ENCODE measurements around the gene GRK5. TPM values are rescaled to one million over a fixed set of nuclear protein-coding genes. Genes with fewer than 3 reads are reported as not detected.

Gene GRK5
- total and polyA plus RNA-seq, 5 donors: 31.3 to 89.9 (median 57.6) TPM

- ATAC-seq (peak; percentile 59 to 64), DNase-seq (peak; percentile 65 to 79 (median 78))
- 54% methylated on average over 11 of the region's 11 CpGs for WGBS
- H3K4me3 ChIP-seq (ENCODE audit: low read length): no peak overlapping the region
- H3K4me1 ChIP-seq (ENCODE audit: control insufficient read depth, insufficient read depth, low read length): no peaks in the 10 kb centered on the region
- no peaks in the 10 kb centered on the region for H3K9me3 ChIP-seq (ENCODE audit: control insufficient read depth, low read length)
- H3K27ac ChIP-seq (ENCODE audit: low read length): no peak overlapping the region
- intact Hi-C loops (cut with DNase I): no loop called here
- H3K27me3 ChIP-seq (ENCODE audit: control insufficient read depth, insufficient read depth): no peaks in the 10 kb centered on the region
Measured at GRCh38 chr10:119421891-119422681, 214.7 kb downstream of the GRK5 start.

- Histone ChIP-seq H3K9me3 (ENCODE audit: control insufficient read depth, low read length) (no peaks in the 10 kb centered on the region), H3K27ac (ENCODE audit: low read length) (no peak overlapping the region), H3K27me3 (ENCODE audit: control insufficient read depth, insufficient read depth) (no peaks in the 10 kb centered on the region), H3K4me3 (ENCODE audit: low read length) (no peak overlapping the region), H3K4me1 (ENCODE audit: control insufficient read depth, insufficient read depth, low read length) (no peaks in the 10 kb centered on the region)
- intact Hi-C loops (cut with DNase I): no loop called here
- DNase-seq (peak in 1 of 3 donors; percentile 44), ATAC-seq (no peak)
- 86% methylated on average over 12 of the region's 12 CpGs for WGBS
Measured at GRCh38 chr10:119422682-119423509, 215.5 kb downstream of the GRK5 start.

GRCh38 chr10:119423510-119424257 is 216.3 kb downstream of the GRK5 start:
- Histone ChIP-seq H3K27me3 (ENCODE audit: control insufficient read depth, insufficient read depth) (no peaks in the 10 kb centered on the region), H3K9me3 (ENCODE audit: control insufficient read depth, low read length) (no peaks in the 10 kb centered on the region), H3K4me1 (ENCODE audit: control insufficient read depth, insufficient read depth, low read length) (no peaks in the 10 kb centered on the region), H3K27ac (ENCODE audit: low read length) (no peak overlapping the region), H3K4me3 (ENCODE audit: low read length) (no peak overlapping the region)
- 70% methylated on average over 7 of the region's 7 CpGs for WGBS
- DNase-seq (peak in 1 of 3 donors; percentile 35), ATAC-seq (no peak)
- intact Hi-C loops (cut with DNase I): no loop called here

GRCh38 chr10:119424258-119424975 is 217.0 kb downstream of the GRK5 start:
- no peaks in the 10 kb centered on the region for H3K9me3 ChIP-seq (ENCODE audit: control insufficient read depth, low read length)
- WGBS: 73% methylated on average over 6 of the region's 6 CpGs
- H3K4me1 ChIP-seq (ENCODE audit: control insufficient read depth, insufficient read depth, low read length): no peaks in the 10 kb centered on the region
- ATAC-seq (no peak), DNase-seq (peak in 1 of 3 donors; percentile 49)
- intact Hi-C loops (cut with DNase I): no loop called here
- H3K27me3 ChIP-seq (ENCODE audit: control insufficient read depth, insufficient read depth): no peaks in the 10 kb centered on the region
- no peak overlapping the region for H3K4me3 ChIP-seq (ENCODE audit: low read length)
- H3K27ac ChIP-seq (ENCODE audit: low read length): no peak overlapping the region

GRCh38 chr10:119425102-119425880 is 217.9 kb downstream of the GRK5 start:
- H3K4me1 ChIP-seq (ENCODE audit: control insufficient read depth, insufficient read depth, low read length): no peaks in the 10 kb centered on the region
- DNase-seq: peak in 1 of 3 donors; percentile 2
- no peak for ATAC-seq
- 74% methylated on average over 11 of the region's 11 CpGs for WGBS
- intact Hi-C loops (cut with DNase I): no loop called here
- no peaks in the 10 kb centered on the region for H3K9me3 ChIP-seq (ENCODE audit: control insufficient read depth, low read length)
- H3K27me3 ChIP-seq (ENCODE audit: control insufficient read depth, insufficient read depth): no peaks in the 10 kb centered on the region
- no peak overlapping the region for H3K27ac ChIP-seq (ENCODE audit: low read length)
- no peak overlapping the region for H3K4me3 ChIP-seq (ENCODE audit: low read length)

GRCh38 chr10:119425881-119426170 is 218.5 kb downstream of the GRK5 start:
- H3K9me3 ChIP-seq (ENCODE audit: control insufficient read depth, low read length): no peaks in the 10 kb centered on the region
- H3K27me3 ChIP-seq (ENCODE audit: control insufficient read depth, insufficient read depth): no peaks in the 10 kb centered on the region
- no peak overlapping the region for H3K4me3 ChIP-seq (ENCODE audit: low read length)
- ATAC-seq (no peak), DNase-seq (peak in 1 of 3 donors; percentile 39)
- no peak overlapping the region for H3K27ac ChIP-seq (ENCODE audit: low read length)
- intact Hi-C loops (cut with DNase I): no loop called here
- H3K4me1 ChIP-seq (ENCODE audit: control insufficient read depth, insufficient read depth, low read length): no peaks in the 10 kb centered on the region
- WGBS: 82% methylated on average over 9 of the region's 9 CpGs

- WGBS: 98% methylated on average over 5 of the region's 5 CpGs
- no peaks in the 10 kb centered on the region for H3K27me3 ChIP-seq (ENCODE audit: control insufficient read depth, insufficient read depth)
- intact Hi-C loops (cut with DNase I): no loop called here
- DNase-seq (no peak), ATAC-seq (no peak)
- no peak overlapping the region for H3K4me3 ChIP-seq (ENCODE audit: low read length)
- H3K27ac ChIP-seq (ENCODE audit: low read length): no peak overlapping the region
- no peaks in the 10 kb centered on the region for H3K9me3 ChIP-seq (ENCODE audit: control insufficient read depth, low read length)
- H3K4me1 ChIP-seq (ENCODE audit: control insufficient read depth, insufficient read depth, low read length): no peaks in the 10 kb centered on the region
Measured at GRCh38 chr10:119426699-119427098, 219.3 kb downstream of the GRK5 start.

- Histone ChIP-seq H3K9me3 (ENCODE audit: control insufficient read depth, low read length) (no peaks in the 10 kb centered on the region), H3K27ac (ENCODE audit: low read length) (no peak overlapping the region), H3K27me3 (ENCODE audit: control insufficient read depth, insufficient read depth) (no peaks in the 10 kb centered on the region), H3K4me1 (ENCODE audit: control insufficient read depth, insufficient read depth, low read length) (no peaks in the 10 kb centered on the region), H3K4me3 (ENCODE audit: low read length) (no peak overlapping the region)
- DNase-seq (peak in 1 of 3 donors; percentile 2), ATAC-seq (no peak)
- 98% methylated on average over 8 of the region's 8 CpGs for WGBS
- intact Hi-C loops (cut with DNase I): no loop called here
Measured at GRCh38 chr10:119427263-119427864, 220.0 kb downstream of the GRK5 start.

- Histone ChIP-seq H3K9me3 (ENCODE audit: control insufficient read depth, low read length) (no peaks in the 10 kb centered on the region), H3K27me3 (ENCODE audit: control insufficient read depth, insufficient read depth) (no peaks in the 10 kb centered on the region), H3K4me1 (ENCODE audit: control insufficient read depth, insufficient read depth, low read length) (no peaks in the 10 kb centered on the region), H3K27ac (ENCODE audit: low read length) (no peak overlapping the region), H3K4me3 (ENCODE audit: low read length) (no peak overlapping the region)
- intact Hi-C loops (cut with DNase I): no loop called here
- DNase-seq: peak in 2 of 3 donors; percentile 26 to 49
- no peak for ATAC-seq
- 81% methylated on average over 14 of the region's 14 CpGs for WGBS
Measured at GRCh38 chr10:119428789-119429188, 221.4 kb downstream of the GRK5 start.

GRCh38 chr10:119429771-119430170 is 222.4 kb downstream of the GRK5 start:
- ATAC-seq (no peak), DNase-seq (peak in 2 of 3 donors; percentile 19 to 36)
- Histone ChIP-seq H3K4me1 (ENCODE audit: control insufficient read depth, insufficient read depth, low read length) (no peaks in the 10 kb centered on the region), H3K27me3 (ENCODE audit: control insufficient read depth, insufficient read depth) (no peaks in the 10 kb centered on the region), H3K4me3 (ENCODE audit: low read length) (no peak overlapping the region), H3K27ac (ENCODE audit: low read length) (no peak overlapping the region), H3K9me3 (ENCODE audit: control insufficient read depth, low read length) (no peaks in the 10 kb centered on the region)
- intact Hi-C loops (cut with DNase I): no loop called here
- WGBS: 73% methylated on average over 8 of the region's 8 CpGs
